ENCODE results near the gene FGF4. TPM values are rescaled to one million over a fixed set of nuclear protein-coding genes. Genes with fewer than 3 reads are reported as not detected.
"Not testable (repeated sequence)": the region's sequence is repeated elsewhere in the genome, so short reads cannot be mapped to it uniquely, and the experiment has no call there.

The FGF4 gene
- total RNA-seq, 1 experiment from 2014 or later: 5.9 TPM

DNA sequence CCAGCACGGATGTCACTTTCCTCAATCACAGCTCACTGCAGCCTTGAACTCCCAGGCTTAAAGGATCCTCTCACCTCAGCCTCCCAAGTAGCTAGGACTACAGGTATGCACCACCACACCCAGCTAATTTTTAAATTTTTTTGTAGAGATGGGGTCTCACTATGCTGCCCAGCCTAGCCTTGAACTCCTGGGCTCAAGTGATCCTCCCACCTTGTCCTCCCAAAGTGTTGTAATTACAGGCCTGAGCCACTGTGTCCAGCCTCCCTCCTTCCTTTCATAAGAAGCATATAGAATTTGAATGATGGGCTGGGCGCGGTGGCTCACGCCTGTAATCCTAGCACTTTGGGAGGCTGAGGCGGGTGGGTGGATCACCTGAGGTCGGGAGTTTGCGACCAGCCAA, 10.2 kb downstream of the FGF4 start:
- H3K4me3 Mint-ChIP-seq; H3K27ac Mint-ChIP-seq; H3K9me3 Mint-ChIP-seq; DNase-seq (ENCODE audit: low spot score); H3K27me3 Mint-ChIP-seq (ENCODE audit: low read depth); H3K36me3 Mint-ChIP-seq; ATAC-seq; H3K4me1 Mint-ChIP-seq; CTCF ChIA-PET: not testable (repeated sequence)
- POLR2A ChIA-PET: interaction anchor here (0.9 kb wide), 1 partner anchor 9 kb away, joined by 3 read pairs; no protein-coding TSS in a partner anchor
- peak; percentile 84 for TF ChIP-seq ZNF121 (CRISPR knock-in tag; IDR thresholded peaks at IDR 0.05)

GRCh38 chr11:69760319-69760718, 14.8 kb downstream of the FGF4 start:
- ATAC-seq (no peak), DNase-seq (ENCODE audit: low spot score) (no peak)
- CTCF ChIA-PET: no interaction called here
- TF ChIP-seq SMAD3 (CRISPR knock-in tag; IDR thresholded peaks at IDR 0.05; ENCODE audit: borderline replicate concordance): no peak
- peaks cover 6% of the 10 kb centered on the region; the same call in 1 of the 2 replicates for H3K9me3 Mint-ChIP-seq
- no peaks in the 10 kb centered on the region; the same call in 1 of the 2 replicates for H3K27me3 Mint-ChIP-seq (ENCODE audit: low read depth)
- POLR2A ChIA-PET: no interaction called here
- H3K4me1 Mint-ChIP-seq: peaks cover 6% of the 10 kb centered on the region
- H3K36me3 Mint-ChIP-seq: no peaks in the 10 kb centered on the region
- no peak overlapping the region for H3K4me3 Mint-ChIP-seq
- H3K27ac Mint-ChIP-seq: no peak overlapping the region

GRCh38 chr11:69752890-69753289, 22.3 kb downstream of the FGF4 start:
- TF ChIP-seq SMAD4 (CRISPR knock-in tag; IDR thresholded peaks at IDR 0.05): no peak
- TF ChIP-seq, protein P1, sequence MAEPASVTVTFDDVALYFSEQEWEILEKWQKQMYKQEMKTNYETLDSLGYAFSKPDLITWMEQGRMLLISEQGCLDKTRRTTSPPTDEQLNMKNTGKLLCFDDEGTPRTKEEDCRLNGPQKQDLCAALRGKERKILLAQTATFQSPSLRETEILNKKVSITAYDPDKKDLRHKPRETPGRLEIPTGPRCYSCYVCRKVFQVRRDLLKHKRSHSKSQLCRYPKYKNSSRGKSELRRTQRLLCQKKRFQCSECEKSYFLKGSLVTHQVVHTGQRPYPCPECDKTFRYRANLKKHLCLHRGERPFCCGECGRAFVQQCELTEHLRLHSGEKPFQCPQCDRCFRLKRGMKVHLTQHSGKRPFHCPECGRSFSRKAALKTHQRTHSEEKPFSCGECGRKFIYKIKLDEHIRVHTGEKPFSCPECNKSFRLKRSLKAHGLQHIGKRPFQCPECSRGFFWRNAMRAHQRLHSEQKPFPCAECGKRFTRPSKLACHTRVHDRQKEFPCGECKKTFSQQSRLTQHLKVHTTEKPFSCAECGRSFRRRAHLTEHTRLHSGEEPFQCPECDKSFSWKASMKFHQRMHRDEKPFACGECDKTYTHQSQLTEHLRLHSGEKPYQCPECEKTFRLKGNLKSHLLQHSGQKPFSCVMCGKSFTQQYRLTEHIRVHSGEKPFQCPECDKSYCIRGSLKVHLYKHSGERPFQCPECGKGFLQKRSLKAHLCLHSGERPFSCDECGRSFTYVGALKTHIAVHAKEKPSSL (CRISPR knock-in tag; conservative IDR thresholded peaks at IDR 0.05): no peak
- TF ChIP-seq, protein P2, sequence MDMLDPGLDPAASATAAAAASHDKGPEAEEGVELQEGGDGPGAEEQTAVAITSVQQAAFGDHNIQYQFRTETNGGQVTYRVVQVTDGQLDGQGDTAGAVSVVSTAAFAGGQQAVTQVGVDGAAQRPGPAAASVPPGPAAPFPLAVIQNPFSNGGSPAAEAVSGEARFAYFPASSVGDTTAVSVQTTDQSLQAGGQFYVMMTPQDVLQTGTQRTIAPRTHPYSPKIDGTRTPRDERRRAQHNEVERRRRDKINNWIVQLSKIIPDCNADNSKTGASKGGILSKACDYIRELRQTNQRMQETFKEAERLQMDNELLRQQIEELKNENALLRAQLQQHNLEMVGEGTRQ (CRISPR knock-in tag; IDR thresholded peaks at IDR 0.05): no peak
- TF ChIP-seq, protein P3, sequence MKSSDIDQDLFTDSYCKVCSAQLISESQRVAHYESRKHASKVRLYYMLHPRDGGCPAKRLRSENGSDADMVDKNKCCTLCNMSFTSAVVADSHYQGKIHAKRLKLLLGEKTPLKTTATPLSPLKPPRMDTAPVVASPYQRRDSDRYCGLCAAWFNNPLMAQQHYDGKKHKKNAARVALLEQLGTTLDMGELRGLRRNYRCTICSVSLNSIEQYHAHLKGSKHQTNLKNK (CRISPR knock-in tag; IDR thresholded peaks at IDR 0.05): no peak
- no peak for TF ChIP-seq RELA (CRISPR knock-in tag; IDR thresholded peaks at IDR 0.05; ENCODE audit: borderline replicate concordance)
- Mint-ChIP-seq H3K27ac (no peak overlapping the region), H3K36me3 (no peaks in the 10 kb centered on the region), H3K4me1 (peaks cover 26% of the 10 kb centered on the region), H3K9me3 (peaks cover 6% of the 10 kb centered on the region; the same call in 1 of the 2 replicates), H3K4me3 (no peak overlapping the region), H3K27me3 (ENCODE audit: low read depth) (no peaks in the 10 kb centered on the region)
- DNase-seq (ENCODE audit: low spot score) (no peak), ATAC-seq (no peak)
- ChIA-PET CTCF (interaction anchor here (0.5 to 2.0 kb wide), 5 partner anchors 22 to 798 kb away, joined by 3 to 5 read pairs (median 3); partner anchors contain the start of gene FGF4), POLR2A (no interaction called here)

GRCh38 chr11:69750875-69751597, 24.1 kb downstream of the FGF4 start:
- Mint-ChIP-seq H3K4me3 (no peak overlapping the region), H3K36me3 (no peaks in the 10 kb centered on the region), H3K27me3 (ENCODE audit: low read depth) (no peaks in the 10 kb centered on the region; the same call in 1 of the 2 replicates), H3K27ac (peak overlapping the region; percentile 63; the same call in 1 of the 2 replicates), H3K4me1 (peaks cover 31% of the 10 kb centered on the region), H3K9me3 (peaks cover 2% of the 10 kb centered on the region; the same call in 1 of the 2 replicates)
- POLR2A ChIA-PET: no interaction called here
- DNase-seq (ENCODE audit: low spot score) (no peak), ATAC-seq (no peak)
- CTCF ChIA-PET: interaction anchor here (1.2 to 2.0 kb wide), 3 partner anchors 30 to 50 kb away, joined by 3 to 5 read pairs (median 4); no protein-coding TSS in a partner anchor
- TF ChIP-seq NR1H2 (CRISPR knock-in tag; IDR thresholded peaks at IDR 0.05) (no peak), SOX15 (CRISPR knock-in tag; IDR thresholded peaks at IDR 0.05) (no peak), NFYB (CRISPR knock-in tag; conservative IDR thresholded peaks at IDR 0.05; ENCODE audit: low read depth) (no peak), FOXJ3 (CRISPR knock-in tag; IDR thresholded peaks at IDR 0.05; ENCODE audit: borderline replicate concordance) (no peak), ZNF396 (CRISPR knock-in tag; IDR thresholded peaks at IDR 0.05; ENCODE audit: borderline replicate concordance) (no peak), ZNF121 (CRISPR knock-in tag; IDR thresholded peaks at IDR 0.05) (no peak), TEAD4 (CRISPR knock-in tag; IDR thresholded peaks at IDR 0.05) (no peak), JAZF1 (CRISPR knock-in tag; IDR thresholded peaks at IDR 0.05) (no peak), RORB (CRISPR knock-in tag; IDR thresholded peaks at IDR 0.05) (no peak), NR2C2 (CRISPR knock-in tag; IDR thresholded peaks at IDR 0.05) (no peak), ATF6 (CRISPR knock-in tag; IDR thresholded peaks at IDR 0.05) (no peak), KAT7 (CRISPR knock-in tag; IDR thresholded peaks at IDR 0.05; ENCODE audit: borderline replicate concordance) (no peak)
- TF ChIP-seq, protein P4, sequence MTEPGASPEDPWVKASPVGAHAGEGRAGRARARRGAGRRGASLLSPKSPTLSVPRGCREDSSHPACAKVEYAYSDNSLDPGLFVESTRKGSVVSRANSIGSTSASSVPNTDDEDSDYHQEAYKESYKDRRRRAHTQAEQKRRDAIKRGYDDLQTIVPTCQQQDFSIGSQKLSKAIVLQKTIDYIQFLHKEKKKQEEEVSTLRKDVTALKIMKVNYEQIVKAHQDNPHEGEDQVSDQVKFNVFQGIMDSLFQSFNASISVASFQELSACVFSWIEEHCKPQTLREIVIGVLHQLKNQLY (CRISPR knock-in tag; IDR thresholded peaks at IDR 0.05): no peak
- TF ChIP-seq, protein P5, sequence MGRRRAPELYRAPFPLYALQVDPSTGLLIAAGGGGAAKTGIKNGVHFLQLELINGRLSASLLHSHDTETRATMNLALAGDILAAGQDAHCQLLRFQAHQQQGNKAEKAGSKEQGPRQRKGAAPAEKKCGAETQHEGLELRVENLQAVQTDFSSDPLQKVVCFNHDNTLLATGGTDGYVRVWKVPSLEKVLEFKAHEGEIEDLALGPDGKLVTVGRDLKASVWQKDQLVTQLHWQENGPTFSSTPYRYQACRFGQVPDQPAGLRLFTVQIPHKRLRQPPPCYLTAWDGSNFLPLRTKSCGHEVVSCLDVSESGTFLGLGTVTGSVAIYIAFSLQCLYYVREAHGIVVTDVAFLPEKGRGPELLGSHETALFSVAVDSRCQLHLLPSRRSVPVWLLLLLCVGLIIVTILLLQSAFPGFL (CRISPR knock-in tag; IDR thresholded peaks at IDR 0.05; ENCODE audit: borderline replicate concordance): no peak
- TF ChIP-seq, protein P2 (CRISPR knock-in tag; IDR thresholded peaks at IDR 0.05): no peak
